MM.1S (cell line): ENCODE data around the gene CYTH1.

Experiments
- CTCF ChIP-seq: fragments of 300-600 bp; sonication (generic); IDR thresholded peaks from 2 replicates; pipeline ENCODE4 v1.5.1; 2016; ENCODE audit warnings: antibody characterized with exemption, low read length, mixed read lengths
- EZH2 ChIP-seq: fragments of 300-600 bp; sonication (generic); optimal IDR thresholded peaks from 2 replicates; pipeline ENCODE3; 2017; ENCODE audit warnings: low read depth, mild to moderate bottlenecking, antibody characterized with exemption, low read length, mixed read lengths

- TF ChIP-seq CTCF = no peak
- TF ChIP-seq EZH2 = no peak
Observed at GRCh38 chr17:78793968-78794367, 11.9 kb upstream of the CYTH1 start.
